GM19324 (cell line): ENCODE measurements around the gene SRBD1.

Experiments
- ATAC-seq: cut with Tn5 transposase; IDR thresholded peaks from one replicate; pipeline ENCODE4 v1.9.1; 2021; ENCODE audit warnings: mild to moderate bottlenecking, moderate library complexity; ENCODE audit not compliant: unreplicated experiment, low FRiP score

Gene SRBD1, protein sequence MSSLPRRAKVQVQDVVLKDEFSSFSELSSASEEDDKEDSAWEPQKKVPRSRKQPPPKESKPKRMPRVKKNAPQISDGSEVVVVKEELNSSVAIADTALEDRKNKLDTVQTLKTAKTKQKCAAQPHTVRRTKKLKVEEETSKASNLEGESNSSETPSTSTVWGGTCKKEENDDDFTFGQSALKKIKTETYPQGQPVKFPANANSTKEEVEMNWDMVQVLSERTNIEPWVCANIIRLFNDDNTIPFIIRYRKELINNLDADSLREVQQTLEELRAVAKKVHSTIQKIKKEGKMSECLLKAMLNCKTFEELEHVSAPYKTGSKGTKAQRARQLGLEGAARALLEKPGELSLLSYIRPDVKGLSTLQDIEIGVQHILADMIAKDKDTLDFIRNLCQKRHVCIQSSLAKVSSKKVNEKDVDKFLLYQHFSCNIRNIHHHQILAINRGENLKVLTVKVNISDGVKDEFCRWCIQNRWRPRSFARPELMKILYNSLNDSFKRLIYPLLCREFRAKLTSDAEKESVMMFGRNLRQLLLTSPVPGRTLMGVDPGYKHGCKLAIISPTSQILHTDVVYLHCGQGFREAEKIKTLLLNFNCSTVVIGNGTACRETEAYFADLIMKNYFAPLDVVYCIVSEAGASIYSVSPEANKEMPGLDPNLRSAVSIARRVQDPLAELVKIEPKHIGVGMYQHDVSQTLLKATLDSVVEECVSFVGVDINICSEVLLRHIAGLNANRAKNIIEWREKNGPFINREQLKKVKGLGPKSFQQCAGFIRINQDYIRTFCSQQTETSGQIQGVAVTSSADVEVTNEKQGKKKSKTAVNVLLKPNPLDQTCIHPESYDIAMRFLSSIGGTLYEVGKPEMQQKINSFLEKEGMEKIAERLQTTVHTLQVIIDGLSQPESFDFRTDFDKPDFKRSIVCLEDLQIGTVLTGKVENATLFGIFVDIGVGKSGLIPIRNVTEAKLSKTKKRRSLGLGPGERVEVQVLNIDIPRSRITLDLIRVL

DNA sequence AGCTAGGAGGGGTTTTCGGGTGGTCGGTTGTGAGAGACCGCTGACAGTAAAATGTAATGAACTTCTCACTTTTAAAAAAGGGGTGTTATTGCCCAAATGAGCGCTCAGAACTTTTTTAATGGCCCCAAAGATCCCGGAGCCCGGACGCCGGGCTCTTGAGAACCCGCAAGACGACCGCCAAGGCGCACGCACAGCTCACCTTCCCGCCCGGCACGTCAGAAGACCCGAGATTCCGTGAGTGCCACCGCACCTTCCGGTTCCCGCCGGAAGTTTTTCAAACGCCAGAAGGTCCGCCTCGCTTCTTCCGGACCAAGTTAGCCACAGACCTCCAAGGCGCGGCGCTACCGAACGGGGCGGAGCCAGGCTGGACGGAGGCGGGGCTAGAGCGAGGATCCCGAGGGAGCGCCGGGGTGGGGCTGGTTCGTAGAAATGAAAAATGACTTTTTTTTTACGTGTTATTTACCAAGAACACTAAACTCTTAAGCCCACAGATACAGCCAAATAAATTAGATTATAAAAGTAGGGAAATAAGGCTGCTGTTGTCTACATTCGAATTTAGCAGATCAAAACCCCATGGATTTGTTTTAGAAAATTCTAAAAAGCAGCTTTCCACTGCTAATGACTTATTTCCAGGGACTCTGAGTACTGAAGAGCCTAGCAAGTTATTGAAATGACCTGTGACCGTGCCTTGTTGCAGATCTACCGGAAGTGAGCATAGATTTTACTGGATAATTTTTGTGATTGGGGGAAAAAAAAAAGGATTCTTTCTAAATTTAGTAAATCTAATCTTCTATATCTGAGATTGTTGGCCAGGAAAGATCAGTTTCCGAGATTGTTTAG, at the start of gene SRBD1:
Gene SRBD1 (minus strand): TSS at position 248 of the 840 bp plus-strand sequence. CDS start 5,826 bp downstream, outside the sequence.
- peak; percentile 96 for ATAC-seq

DNA sequence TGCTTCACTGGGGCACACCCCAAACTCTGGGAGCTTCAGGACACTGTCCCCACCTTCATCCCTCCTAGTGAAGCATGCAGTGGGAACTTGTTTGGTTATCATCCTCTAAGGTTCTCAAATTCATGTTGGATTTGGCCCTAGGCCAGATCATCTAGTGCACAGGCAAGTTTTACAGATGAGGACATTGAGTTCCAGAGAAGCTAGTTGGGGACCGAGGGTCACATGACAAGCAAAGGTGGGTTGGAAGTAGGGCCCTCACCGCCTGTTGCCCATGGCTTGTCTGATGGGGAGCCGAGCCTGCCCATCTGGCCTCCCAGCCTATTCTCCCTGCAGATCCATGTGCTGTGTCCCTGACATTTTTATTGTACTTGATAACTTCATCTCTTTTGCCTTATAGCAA, 43.2 kb upstream of the SRBD1 start:
- no peak for ATAC-seq

DNA sequence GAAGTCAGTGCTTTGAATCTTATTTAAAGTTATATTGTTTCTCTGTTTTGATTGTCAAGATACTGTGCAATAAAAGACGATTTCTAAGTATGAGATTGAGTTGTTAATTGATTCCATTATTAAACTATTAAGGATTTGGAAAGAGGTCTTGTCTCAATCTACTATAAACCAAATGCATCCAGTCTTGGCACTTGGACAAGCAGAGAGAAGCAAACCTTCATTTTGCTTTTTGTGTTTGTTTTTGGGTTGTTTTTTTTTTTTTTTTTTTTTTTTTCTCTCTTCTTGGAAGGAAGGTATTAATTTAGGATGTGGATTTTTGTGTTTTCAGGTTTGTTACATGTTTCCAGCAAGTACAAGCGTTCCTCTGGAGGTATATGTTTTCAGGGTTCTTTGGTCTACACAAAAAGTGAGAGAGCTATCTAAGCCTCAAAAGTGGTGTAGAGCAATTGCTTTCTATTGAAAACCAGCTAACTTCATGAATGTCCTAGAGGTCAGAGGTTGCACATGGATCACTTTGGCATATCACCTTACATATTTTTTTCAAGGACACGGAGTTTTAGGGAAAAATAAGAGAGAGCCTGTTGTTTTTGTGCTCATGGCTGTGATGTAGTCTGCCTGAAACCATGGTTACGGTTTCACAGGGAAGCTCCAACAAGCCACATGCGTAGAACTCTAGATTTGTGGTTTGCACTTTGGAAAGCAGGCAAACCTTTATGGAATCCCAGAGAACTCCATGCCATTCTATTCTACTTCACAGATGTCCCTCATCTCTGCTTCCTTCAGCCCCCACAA, 42.3 kb upstream of the SRBD1 start:
- no peak for ATAC-seq

DNA sequence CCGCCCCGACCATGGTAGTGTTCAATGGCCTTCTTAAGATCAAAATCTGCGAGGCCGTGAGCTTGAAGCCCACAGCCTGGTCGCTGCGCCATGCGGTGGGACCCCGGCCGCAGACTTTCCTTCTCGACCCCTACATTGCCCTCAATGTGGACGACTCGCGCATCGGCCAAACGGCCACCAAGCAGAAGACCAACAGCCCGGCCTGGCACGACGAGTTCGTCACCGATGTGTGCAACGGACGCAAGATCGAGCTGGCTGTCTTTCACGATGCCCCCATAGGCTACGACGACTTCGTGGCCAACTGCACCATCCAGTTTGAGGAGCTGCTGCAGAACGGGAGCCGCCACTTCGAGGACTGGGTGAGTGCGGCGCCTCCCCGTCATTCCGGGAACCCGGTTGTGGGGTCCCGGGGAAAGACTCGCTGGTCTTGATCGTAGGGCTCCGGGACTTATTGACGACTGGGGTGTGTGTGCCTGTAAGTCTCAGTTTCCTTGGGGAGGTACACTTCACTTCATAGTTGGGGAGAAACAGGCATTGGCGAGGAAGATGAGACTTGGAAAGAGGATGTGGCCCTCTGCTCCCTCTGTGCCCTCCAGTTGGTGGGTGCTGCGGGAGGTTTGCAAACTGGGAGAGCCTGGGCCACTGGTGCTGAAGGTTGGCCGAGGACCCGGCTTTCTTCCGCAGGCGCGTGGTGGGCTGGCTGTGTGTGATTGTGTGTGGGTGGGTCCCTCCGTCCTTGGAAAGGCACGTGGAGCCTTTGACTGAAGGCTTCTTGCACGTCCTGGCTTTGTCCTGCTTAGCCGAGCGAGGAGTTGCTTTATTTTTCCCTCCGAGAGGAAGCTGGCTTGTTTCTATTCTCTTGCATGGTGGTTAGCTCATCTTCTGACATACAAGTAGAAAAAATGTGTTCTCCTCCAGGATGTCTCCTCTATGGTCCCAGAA, 41.3 kb upstream of the SRBD1 start:
- ATAC-seq: no peak

DNA sequence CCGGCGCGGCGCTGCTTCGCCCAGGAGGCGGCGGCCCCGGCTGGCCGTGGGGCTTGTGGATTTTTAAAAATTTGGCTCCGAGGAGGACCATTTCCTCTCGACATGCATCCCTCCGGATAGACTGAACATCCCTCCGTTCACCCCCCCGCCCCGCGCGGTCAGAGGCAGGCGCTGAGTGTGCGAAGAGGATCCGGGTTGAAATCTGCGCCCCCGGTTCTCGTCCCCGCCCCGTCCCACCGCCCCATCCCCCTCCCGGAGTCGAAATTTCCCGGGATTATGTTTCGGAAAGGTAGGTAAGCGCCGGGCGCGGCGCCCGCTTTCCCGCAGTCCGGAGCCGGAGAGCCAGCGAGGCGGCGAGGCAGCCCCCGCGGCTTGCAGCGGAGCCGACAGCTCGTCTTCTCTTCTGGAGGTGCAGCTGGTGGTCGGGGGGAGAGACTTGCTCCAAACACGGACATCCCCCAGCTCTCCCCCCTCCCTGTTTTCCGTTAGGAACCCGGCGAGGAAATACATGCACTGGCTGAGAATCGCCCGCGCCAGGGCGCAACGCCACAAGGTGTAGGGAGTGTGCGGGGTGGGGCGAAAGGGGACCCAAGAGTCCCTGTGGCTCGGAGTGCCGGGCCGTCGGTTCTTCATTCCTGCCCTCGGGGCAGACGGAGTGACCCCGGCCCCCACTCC, 40.5 kb upstream of the SRBD1 start, which contains the start of gene PRKCE:
Gene PRKCE (plus strand): TSS at position 261 of the 675 bp plus-strand sequence.
- peak; percentile 17 for ATAC-seq

DNA sequence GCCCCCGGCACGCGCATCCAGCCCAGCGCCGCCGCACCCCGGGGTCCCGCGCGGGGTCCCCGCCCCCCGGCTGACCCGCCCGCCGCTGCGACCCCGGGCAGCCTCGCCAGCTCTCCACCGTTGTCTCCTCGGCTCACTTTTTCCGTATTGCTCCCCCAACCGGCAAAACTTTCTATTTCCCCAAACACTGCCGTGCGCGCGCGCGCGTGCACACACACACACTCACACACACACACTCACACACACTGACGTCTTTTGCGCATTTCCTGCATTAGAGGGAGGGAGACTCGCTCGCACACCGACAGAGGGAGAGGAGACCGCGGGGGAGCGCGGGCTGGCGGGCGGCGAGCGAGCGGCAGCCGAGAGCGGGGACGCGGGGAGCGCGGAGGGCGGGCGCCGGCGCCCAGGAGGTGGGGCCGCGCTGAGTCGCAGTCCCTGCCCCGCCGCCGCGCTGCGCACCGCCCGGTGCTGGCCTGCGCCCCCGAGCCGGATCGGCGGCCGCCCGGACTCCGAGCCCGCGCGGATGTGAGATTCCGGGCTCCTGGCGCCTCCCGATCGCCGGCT, 39.9 kb upstream of the SRBD1 start:
- ATAC-seq: peak; percentile 81

DNA sequence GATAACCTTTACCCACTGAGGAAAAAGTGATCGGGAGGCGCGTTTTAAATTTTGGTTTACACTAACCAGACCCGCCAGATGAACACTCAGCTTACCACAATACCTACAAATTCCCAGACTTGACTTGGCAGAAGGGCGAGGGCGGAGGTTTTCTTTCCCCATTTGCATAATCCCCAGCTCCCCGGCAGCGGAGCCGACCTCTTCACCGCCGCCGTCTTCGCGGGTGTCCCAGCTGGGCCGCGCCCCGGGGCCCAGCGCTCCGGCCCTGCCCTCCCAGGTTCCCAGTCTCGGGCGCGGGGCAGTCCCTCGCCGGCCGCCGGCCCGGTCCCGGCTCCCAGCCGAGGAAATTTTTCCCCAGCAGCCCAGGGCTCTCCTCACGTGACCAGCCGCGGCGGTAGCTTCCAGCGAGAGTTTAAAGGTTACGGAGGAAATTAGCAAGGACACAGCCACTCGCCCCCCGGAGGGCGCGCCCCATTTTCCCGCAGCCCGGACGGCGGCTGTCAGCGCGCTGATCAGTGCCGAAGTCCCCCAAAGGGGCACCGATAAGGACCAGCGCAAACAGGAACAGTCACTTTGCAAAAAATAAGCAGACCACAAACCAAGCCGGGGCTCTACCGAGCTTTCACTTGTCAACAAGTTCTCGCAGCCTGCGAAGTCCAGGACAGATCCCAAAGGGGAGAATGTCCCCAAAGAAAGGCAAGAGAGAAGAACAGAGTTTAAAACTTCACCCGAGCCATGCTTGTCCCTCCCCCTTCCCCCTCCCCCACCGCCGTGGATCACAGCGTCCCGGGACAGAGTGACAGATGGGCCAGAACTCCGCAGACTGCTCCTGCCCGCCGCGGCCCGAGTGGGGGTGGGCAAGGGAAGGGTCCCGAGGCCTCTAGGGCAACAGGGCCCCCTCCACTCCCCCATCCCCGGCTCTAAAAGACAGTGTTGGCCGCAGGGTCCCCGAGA, 39.1 kb upstream of the SRBD1 start:
- peak; percentile 16 for ATAC-seq

DNA sequence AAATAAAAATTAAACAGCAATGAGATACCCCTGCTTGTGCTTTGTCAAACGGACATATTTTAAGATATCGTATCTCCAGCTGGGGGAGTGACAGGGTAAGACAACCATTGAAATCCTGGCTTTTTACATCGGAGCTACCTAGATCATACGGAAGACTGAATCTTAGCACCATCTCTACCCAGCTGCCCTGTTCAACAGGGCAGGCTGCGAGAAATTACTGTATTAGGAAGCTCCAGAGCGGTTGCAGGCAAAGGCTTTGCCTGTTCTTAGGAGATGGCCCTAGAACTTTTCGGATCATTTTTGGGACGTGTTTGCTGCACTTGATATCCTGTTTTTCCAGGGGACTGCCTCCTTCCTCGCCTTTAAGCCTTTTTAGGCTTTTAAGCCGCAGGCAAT, 38.4 kb upstream of the SRBD1 start:
- no peak for ATAC-seq

DNA sequence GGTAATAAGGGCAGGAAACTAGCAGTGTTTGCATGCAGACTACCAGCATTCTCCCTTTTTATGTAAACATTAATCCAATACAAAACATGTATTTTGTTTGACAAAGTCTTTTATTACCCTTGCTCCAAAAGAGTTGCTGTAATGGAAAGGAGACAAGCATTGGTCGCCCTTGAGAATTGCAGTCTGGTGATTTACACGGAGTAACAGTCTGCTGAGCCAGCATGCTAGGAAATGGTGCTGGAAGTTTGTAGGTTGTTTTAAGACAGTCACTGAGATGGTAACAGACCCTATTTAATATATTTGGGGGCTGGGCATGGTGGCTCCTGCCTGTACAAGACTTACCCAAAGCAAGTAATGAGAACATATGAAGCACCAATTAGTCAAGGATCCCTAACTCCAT, 37.6 kb upstream of the SRBD1 start:
- no peak for ATAC-seq

DNA sequence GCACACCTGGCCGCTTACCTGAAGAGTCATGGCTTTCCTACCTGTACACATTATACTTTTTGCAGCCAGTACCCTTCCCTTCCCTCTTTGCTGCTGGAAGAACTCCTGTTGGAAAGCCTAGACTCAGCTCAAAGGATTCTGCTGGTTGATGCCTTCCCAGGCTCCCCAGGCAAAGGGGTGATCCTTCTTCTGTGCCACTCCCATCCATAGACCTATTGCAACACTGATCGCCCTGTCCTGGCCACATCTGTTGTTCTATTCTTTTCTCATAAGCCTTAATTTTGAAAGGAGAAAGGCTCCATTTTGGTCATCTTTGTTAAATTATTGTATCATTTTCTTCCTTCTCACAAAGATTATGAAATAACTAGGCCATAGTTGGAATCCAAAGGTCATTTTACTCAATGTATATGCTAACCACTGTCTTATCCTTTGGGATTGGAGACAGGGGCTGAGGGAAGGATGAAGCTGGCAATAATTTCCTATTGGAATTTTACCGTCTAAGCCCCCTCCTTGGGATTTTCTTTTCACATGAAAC, 37.0 kb upstream of the SRBD1 start:
- ATAC-seq: no peak

DNA sequence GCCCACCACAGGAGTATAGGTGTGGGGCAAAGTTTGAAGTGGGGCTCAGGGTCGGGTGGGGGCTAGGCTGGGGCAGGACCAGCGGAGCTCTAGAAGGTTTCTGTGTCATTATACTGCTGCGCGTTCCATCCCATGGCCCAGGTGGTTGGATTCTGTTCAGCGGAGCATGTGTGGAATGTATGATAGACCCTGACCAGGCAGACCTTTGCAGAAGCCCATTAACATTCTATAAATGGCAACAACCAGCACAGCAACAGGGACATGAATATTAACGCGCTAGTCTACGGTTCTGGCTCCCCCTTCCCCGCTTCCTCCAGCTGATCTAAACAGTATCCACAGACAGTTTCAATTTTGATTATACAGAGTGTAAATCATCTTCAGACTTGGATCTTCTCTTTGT, 36.3 kb upstream of the SRBD1 start:
- ATAC-seq: no peak

DNA sequence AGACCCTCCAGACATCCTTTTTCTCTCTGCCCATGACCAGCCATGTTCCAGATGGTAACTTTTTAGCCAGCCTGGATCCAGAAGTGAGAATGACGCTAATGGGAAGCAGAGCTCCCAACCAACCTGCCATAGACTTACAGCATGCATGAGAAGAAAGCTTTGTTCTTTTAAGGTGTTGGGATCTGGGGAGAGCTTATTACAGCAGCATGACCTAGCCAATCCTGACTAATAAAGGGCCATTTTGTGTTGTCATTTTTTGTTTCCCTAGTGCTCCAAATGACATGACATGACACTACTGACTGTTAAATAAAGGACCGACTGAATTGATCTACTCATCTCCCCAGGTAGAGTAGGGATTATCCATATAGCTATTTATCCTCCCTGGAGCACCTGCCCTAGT, 35.2 kb upstream of the SRBD1 start:
- ATAC-seq: no peak

DNA sequence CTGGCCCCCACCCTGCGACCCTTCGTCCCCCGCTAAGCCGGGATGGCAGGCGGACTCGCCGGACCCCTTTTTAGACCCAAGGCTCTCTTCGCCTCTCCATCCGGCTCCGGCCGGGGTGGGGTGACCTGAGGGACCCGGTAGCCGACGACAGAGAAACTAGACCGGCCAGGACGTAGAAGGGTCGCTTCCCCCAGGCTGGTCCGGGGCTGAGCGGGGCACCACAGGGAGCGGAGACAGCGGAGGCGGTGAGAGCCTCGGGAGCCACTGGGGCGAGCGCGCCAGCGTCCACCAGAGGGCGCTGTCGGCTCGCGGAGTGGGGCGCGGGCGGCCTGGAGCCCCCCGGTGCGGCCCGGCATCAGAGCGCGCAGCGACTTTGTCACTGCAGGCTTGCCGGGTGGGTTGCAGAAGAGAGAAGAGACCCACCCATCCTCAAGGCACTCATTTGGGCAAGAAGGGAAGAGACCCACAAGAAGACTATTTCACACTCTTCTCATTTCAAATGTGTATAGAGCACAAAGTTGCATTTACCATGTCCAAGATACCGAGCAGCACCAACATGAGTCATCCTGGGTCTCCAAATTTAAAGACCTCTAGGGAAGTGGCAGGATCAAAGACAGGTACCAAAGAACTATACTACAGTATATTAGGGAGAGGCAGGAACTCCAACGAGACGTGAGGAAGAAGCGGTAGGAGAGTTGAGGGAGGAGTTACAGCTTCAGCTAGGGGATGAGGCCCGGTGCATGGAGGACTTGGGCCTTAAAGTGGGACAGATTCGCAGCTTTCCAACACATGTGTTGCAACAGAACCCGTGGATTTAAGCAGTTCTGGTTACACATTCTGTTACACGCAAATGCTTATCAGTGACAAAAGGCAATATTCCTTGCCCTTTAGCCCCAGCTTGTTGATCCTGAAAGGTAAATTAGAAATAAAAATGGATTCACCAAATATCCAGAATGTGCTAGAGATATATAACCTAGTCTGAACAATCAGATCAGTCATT, 32.8 kb upstream of the SRBD1 start:
- ATAC-seq: peak; percentile 73

DNA sequence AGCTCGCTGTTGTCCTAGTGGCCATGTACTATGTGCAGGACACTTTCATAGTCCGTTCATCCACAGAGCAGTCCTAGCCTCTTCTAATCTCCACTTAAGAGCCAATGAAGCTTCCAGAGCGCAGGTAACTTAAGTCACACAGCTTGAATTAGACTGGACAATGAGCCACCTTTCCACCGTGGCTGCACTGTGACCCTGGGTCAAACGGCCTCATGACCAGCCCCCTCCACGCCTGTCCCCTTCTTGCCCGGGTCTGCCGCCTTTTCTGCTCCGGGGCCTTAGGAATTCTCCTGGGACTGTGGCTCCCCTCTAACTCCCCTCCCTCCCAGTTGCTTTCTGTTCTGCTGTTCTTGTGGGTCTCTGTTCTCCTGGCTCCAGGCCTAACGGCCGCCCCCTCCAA, 32.0 kb upstream of the SRBD1 start:
- ATAC-seq: no peak

DNA sequence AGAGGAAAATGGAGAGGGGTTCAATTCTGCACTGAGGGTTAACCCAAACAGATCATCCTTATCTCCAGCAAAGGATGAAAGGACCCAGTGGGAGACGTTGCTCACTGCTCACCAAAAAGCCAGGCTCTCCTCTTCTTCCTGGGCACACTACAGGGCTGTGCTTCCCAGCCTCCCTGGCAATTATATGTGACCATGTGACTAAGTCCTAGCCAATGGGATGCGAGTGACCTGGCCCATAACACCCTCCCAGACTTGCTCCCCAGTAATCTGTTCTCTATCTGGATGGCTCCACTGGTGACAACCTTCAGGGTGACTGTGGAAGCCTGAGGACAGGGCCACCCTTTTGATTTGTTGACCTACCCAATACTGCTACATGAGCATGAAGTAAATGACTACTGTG, 29.5 kb upstream of the SRBD1 start:
- no peak for ATAC-seq
